Middle frontal gyrus (tissue), 1 donor: ENCODE measurements around the gene LANCL3.
"Not testable (repeated sequence)": the region's sequence is repeated elsewhere in the genome, so short reads cannot be mapped to it uniquely, and the experiment has no call there.

Source experiments
- DNase-seq: peaks from one replicate; pipeline ENCODE4 v3.0.0-alpha.2; 2015; ENCODE audit warnings: low spot score; ENCODE audit errors: extremely low spot score

Gene LANCL3

GRCh38 chrX:37571426-37572107 is at the start of gene LANCL3:
Gene LANCL3 (plus strand): TSS chrX:37571661. CDS start chrX:37571871, 210 bp downstream.
- not testable (repeated sequence) for DNase-seq

- not testable (repeated sequence) for DNase-seq
These were observed 47.8 kb upstream of the LANCL3 start for GRCh38 chrX:37523673-37524072.

GRCh38 chrX:37541991-37542390 is 29.5 kb upstream of the LANCL3 start:
- no peak for DNase-seq

- no peak for DNase-seq
These were observed 28.7 kb upstream of the LANCL3 start for GRCh38 chrX:37542791-37543190.

GRCh38 chrX:37543324-37543723 is 28.1 kb upstream of the LANCL3 start:
- no peak for DNase-seq

- DNase-seq, result not testable (repeated sequence)
These were observed 26.9 kb upstream of the LANCL3 start for GRCh38 chrX:37544531-37544930.

- no peak for DNase-seq
These were observed 26.4 kb upstream of the LANCL3 start for GRCh38 chrX:37545066-37545465.

GRCh38 chrX:37549619-37550018 is 21.8 kb upstream of the LANCL3 start:
- DNase-seq, result not testable (repeated sequence)

GRCh38 chrX:37553476-37553875 is 18.0 kb upstream of the LANCL3 start:
- DNase-seq, result no peak

GRCh38 chrX:37565254-37565653 is 6.2 kb upstream of the LANCL3 start:
- not testable (repeated sequence) for DNase-seq

- DNase-seq, result not testable (repeated sequence)
These were observed 1.1 kb upstream of the LANCL3 start for GRCh38 chrX:37570349-37570748.

- DNase-seq, result not testable (repeated sequence)
These were observed 687 bp downstream of the LANCL3 start for GRCh38 chrX:37572108-37572587.

- not testable (repeated sequence) for DNase-seq
These were observed 1.7 kb downstream of the LANCL3 start for GRCh38 chrX:37573121-37573520.

GRCh38 chrX:37578045-37578444 is 6.6 kb downstream of the LANCL3 start:
- no peak for DNase-seq

GRCh38 chrX:37580080-37580479 is 8.6 kb downstream of the LANCL3 start:
- no peak for DNase-seq

GRCh38 chrX:37587337-37587736 is 15.9 kb downstream of the LANCL3 start:
- DNase-seq, result not testable (repeated sequence)

- DNase-seq, result no peak
These were observed 18.6 kb downstream of the LANCL3 start for GRCh38 chrX:37590047-37590446.

- DNase-seq, result no peak
These were observed 23.4 kb downstream of the LANCL3 start for GRCh38 chrX:37594755-37595382.

- DNase-seq, result no peak
These were observed 28.3 kb downstream of the LANCL3 start for GRCh38 chrX:37599729-37600128.

- DNase-seq, result no peak
These were observed 32.5 kb downstream of the LANCL3 start for GRCh38 chrX:37603938-37604409.

- DNase-seq, result no peak
These were observed 35.8 kb downstream of the LANCL3 start for GRCh38 chrX:37607243-37607642.

- DNase-seq, result no peak
These were observed 36.7 kb downstream of the LANCL3 start for GRCh38 chrX:37608156-37608555.

GRCh38 chrX:37609727-37610126 is 38.3 kb downstream of the LANCL3 start:
- no peak for DNase-seq
